Activated CD8-positive, alpha-beta memory T cell treated with anti-CD3 and anti-CD28 coated beads for 1 hour (primary cell): ENCODE results near the gene TCEAL5.
A peak's percentile ranks its signal among the peaks of the same experiment; 100 is the strongest.
"Not testable (repeated sequence)": the region's sequence is repeated elsewhere in the genome, so short reads cannot be mapped to it uniquely, and the experiment has no call there.

Experiments
- DNase-seq, 2 donors: peaks; one replicate each; pipeline ENCODE4 v3.0.0-alpha.2; 2020; ENCODE audit warnings: low read depth in 1 of 2; ENCODE audit errors: extremely low read depth in 1 of 2

The TCEAL5 gene

DNA sequence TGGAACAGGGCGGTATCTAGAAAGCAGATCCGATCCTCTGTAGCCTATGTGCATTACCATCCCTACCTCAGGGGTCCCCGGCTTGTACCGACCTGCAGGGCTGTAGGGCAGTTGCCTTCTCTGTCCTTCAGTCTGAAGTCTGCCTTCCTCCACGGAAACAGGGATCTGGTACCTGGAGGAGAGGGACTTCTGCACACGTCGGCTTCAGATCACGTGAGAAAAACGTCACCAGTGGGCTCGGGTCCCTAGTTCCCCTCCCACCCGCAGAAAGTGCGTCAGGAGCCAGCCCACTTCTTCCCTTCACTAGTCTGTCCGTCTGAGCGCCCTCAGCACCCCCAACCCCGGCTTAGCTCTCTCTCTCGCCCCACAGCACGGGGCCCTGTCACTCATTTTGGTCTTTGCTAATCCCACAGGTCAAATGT lies at the start of gene TCEAL5:
Gene TCEAL5, minus strand, starts transcription at position 170 of the 422 bp plus-strand sequence. CDS start 2,187 bp downstream, outside the sequence.
- DNase-seq = no peak

DNA sequence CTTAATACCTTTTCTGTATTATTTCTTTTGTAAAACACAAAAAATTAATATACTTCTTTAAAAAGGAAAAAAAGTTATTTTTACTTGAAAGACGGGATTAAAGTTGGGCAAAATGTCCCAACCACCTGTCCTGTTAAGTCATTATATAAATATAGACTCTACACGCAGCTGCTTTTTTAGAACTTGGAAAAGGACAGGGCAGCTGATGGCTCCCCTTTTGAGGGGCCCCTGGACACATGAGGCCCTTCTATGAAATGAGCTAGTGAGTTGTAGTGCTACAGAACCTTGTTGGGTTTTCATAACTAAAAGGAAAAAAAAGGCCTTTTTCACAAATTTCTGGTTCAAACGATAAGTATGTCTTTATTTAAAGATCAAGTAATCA lies 34.8 kb upstream of the TCEAL5 start:
- no peak for DNase-seq

- DNase-seq = peak; percentile 55 to 69
Observed at GRCh38 chrX:103310555-103311398, 34.2 kb upstream of the TCEAL5 start, which contains the start of gene BEX2. BEX2 (minus strand) TSS chrX:103310990; CDS start chrX:103309976, 1,014 bp downstream.

DNA sequence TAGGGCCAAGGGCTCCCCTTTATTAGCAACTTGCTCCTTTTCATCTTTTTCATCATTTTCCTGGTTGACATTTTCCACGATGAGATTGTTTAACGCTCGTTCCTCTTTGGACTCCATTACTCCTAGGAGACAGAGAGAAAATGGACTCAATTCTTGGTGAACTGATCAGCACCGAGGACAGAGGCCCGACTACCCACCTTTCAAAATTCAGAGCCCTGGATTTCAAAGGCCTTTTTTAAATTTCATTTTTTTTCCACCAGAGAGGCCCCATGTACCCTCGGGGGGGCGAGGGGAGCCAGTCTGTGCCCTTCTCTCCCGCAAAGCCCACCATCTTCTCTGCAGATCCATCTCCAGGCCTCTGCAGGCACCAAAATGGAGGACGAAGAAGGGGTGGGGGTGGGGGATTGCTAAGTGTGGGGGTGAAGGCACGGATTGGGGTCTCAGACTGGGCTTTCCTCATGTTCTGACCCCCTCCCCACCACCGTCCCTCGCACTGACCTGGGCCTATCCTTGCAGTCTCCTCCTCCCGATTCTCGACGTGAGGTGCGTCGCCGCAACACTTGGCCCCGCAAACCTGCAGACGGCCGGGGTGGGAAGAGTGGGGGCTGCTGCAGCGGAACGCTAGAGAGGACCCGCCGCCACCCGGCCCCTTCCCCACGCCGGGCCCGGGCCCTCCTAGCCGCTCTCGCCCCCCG lies 33.5 kb upstream of the TCEAL5 start:
- DNase-seq = no peak

DNA sequence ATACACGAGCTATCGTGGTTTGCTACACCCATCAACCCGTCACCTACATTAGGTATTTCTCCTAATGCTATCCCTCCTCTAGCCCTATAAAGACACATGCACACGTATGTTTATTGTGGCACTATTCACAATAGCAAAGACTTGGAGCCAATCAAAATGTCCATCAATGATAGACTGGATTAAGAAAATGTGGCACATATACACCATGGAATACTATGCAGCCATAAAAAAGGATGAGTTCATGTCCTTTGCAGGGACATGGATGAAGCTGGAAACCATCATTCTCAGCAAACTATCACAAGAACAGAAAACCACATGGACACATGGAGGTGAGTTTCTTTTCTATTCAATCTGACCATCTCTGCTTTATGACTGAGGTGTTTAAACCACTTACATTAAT lies 29.1 kb upstream of the TCEAL5 start:
- not testable (repeated sequence) for DNase-seq

GRCh38 chrX:103304705-103305104 lies 28.2 kb upstream of the TCEAL5 start:
- no peak for DNase-seq

DNA sequence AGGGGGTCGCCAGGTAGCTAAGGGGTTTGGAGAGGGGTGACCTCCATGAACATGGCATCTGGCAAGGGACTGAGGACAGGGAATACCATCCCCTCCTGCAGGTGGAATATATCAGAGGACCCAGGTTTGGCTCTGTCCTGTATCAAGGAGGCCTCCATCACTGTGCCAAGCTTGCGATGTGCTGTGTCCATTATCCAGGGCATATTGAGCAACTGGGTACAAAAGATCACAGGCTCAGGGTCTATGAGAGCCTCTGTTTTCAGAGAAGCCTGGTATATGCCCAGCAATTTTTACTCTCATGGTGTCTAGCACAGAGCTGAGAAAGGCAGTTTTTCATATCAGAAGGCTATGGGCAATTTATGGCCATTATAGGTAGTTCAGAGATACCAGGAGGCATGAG lies 16.6 kb upstream of the TCEAL5 start:
- no peak for DNase-seq

- no peak for DNase-seq
Observed at GRCh38 chrX:103279624-103280023, 3.1 kb upstream of the TCEAL5 start.

GRCh38 chrX:103275947-103276567 lies 493 bp downstream of the TCEAL5 start:
- DNase-seq = no peak

- no peak for DNase-seq
Observed at GRCh38 chrX:103274284-103274683, 2.3 kb downstream of the TCEAL5 start.

DNA sequence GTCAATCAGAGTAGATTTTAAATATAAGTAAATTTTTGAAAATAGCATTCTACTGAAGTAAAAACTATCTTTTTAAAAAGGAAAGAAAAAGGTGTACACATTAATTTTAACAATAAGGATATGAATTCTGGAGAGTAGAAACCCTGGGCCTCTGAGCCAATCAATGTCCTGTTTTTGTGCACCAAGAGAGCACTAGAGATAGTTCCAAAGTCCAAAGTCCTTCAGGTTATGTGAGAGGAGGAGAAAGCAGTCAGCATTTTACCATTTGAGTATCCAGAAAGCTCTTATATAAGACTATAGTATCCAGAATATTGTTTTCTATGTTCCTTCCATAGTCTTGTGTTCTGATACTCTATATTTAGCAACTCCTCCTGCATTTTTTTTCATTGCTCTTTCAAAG lies 18.3 kb downstream of the TCEAL5 start:
- no peak for DNase-seq

DNA sequence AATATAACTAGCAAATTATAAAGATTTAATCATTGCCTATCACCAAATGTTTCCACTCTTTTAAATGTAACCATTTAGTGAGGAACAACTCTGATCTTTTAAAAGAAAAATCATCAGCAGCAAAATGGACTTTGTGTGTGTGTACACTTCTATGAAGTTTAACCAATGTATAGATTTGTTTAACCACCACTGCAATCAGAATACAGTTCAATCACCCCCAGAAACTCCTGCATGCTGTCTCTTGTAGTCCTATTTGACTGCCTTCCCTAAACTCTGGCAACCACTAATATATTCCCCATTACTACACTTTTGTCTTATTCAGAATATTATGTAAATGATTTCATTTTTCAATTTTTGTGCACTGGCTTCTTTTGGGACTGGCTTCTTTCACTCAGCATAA lies 19.9 kb downstream of the TCEAL5 start:
- no peak for DNase-seq

- DNase-seq = peak; percentile 21 to 29
Observed at GRCh38 chrX:103254921-103255493, 21.5 kb downstream of the TCEAL5 start, which contains the start of gene TCEAL8. TCEAL8 (minus strand) TSS chrX:103255155; CDS start chrX:103253979, 1,176 bp downstream.

DNA sequence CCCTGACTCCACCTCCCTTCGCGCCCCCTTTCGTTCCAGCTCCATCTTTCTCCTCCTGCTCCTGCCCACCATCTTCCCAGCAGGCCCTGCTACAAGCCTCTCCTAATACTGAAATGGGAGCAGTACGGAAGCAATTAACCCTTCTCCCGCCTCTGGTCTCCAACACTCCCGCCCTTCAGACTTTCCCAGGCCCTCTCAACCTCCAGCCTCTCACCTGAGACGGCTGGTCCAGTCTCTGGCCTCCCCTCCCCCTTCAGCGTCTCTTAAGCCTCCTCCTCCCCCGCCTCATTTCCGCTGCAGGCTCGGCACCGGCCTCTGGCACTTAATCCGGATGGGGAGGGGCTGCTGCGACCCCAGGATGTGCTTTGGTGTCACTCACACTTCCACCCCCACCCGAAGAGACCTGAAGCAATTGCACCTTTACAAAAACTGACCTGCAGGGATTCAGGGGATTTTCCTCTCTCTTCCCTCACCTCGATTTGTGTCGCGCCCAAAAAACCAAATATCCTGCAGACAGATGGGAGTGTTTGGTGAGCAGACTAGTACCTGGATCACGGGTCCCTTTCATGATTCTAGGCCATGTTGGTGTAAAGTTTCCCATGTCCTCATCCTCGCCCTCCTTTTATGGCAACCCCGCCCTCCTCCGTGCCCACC lies 22.3 kb downstream of the TCEAL5 start:
- DNase-seq = peak in 1 of 2 donors; percentile 10

DNA sequence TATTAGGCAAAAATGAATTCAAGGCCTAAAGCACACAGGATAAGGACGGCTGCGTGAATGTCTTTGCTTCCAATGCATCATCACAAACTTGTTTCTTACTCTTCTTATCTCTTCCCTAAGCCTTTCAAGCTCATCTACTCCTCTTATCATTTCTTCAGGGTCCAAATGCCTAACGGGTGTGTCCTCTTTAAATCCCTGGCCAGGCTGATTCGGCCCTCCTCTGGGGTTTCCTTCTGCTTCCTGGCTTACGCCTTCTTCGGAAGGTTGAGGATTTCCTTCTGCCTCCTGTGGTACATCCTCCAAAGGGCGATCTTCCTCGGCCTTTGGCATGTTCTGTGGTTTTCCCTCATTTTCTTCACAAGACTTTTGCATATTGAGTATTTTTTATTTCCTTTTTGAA lies 22.9 kb downstream of the TCEAL5 start:
- no peak for DNase-seq

- no peak for DNase-seq
Observed at GRCh38 chrX:103250977-103251376, 25.6 kb downstream of the TCEAL5 start.

GRCh38 chrX:103249805-103250204 lies 26.7 kb downstream of the TCEAL5 start:
- no peak for DNase-seq

DNA sequence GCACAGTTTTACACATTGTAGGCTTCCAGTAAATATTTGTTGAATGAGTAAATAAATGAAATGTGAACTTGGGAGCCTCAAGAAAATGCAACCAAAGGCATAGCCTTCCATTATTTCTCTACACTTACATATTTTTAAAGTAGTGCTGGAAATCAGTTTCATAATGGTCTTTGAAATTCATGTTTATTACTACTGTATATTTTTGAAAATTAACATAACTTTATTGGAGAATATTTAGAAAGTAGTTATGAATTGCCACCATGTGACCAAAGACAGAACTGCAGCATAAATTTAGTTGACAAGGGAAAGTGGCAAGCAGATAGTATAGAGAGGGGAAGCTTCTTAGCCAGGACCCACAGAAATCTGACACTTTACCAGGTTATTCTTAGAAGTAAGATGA lies 28.0 kb downstream of the TCEAL5 start:
- DNase-seq = no peak

DNA sequence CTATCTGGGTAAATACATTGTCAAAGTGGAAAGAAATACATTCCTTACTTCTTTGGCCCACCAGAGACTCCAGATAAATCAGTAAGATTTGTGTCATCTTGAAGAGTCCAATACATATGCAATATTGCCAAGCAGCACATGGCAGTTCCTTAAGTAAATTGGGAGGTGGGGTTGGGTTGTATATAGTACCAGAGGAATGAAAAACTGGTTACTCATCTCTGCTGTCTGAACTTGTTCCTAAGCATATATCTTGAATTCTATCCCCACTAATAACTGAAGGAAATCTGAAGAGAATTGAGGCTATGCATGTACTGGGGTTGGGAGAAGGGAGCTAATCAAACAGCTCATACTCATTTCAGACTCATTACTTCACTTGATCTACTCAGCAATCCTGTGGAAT lies 36.4 kb downstream of the TCEAL5 start:
- no peak for DNase-seq

DNA sequence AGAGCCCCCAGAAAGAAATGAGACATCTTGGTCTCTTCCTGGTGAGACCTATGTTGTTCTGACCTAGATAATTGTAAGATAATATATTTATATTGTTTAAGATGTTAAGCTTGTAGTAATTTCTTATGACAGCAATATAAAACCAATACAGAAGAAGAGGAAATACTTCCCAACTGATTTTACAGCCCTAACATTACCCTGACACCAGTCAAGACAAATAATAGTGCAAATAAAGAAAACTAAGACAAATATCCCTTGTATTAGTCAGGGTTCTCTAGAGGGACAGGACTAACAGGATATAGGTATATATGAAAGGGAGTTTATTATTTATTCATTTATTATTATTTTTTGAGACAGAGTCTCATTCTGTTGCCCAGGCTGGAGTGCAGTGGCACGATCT lies 40.3 kb downstream of the TCEAL5 start:
- no peak for DNase-seq

GRCh38 chrX:103235608-103236007 lies 40.9 kb downstream of the TCEAL5 start:
- not testable (repeated sequence) for DNase-seq
